Smooth muscle cell (in vitro differentiated cells): ENCODE results near the gene RAB3GAP2. TPM values are rescaled to one million over a fixed set of nuclear protein-coding genes. Genes with fewer than 3 reads are reported as not detected.

ENCODE experiments used
- DNase-seq: peaks from one replicate; lab custom pipeline; 2025; ENCODE audit not compliant: unreplicated experiment; lab: John Stamatoyannopoulos, UW
- H2AFZ ChIP-seq: fragments of 200-600 bp; sonication (generic); 2 replicates; pipeline ENCODE4 v1.6.0; 2016; ENCODE audit warnings: antibody characterized with exemption, low read depth, mild to moderate bottlenecking
- H3F3A ChIP-seq: fragments of 200-600 bp; sonication (generic); 2 replicates; pipeline ENCODE4 v1.6.0; 2017; ENCODE audit warnings: antibody characterized with exemption, low read depth
- H3K27ac ChIP-seq: fragments of 200-600 bp; sonication (generic); 2 replicates; pipeline ENCODE4 v1.5.1; 2016; ENCODE audit warnings: low read depth, mild to moderate bottlenecking
- H3K27me3 ChIP-seq: fragments of 200-600 bp; sonication (generic); 2 replicates; pipeline ENCODE4 v1.6.1; 2016; ENCODE audit warnings: low read depth, mild to moderate bottlenecking
- H3K36me3 ChIP-seq: fragments of 200-600 bp; sonication (generic); 2 replicates; pipeline ENCODE4 v1.5.1; 2016; ENCODE audit warnings: low read depth
- H3K4me1 ChIP-seq: fragments of 200-600 bp; sonication (generic); 2 replicates; pipeline ENCODE4 v1.5.1; 2016; ENCODE audit warnings: low read depth
- H3K4me2 ChIP-seq: fragments of 200-600 bp; sonication (generic); 2 replicates; pipeline ENCODE4 v1.6.0; 2016; ENCODE audit warnings: mild to moderate bottlenecking
- H3K4me3 ChIP-seq: fragments of 200-600 bp; sonication (generic); 2 replicates; pipeline ENCODE4 v1.5.1; 2016; ENCODE audit warnings: mild to moderate bottlenecking
- H3K79me2 ChIP-seq: fragments of 200-600 bp; sonication (generic); 2 replicates; pipeline ENCODE4 v1.6.0; 2016; ENCODE audit warnings: low read depth, mild to moderate bottlenecking
- H3K9ac ChIP-seq: fragments of 200-600 bp; sonication (generic); 2 replicates; pipeline ENCODE4 v1.6.0; 2016; ENCODE audit warnings: low read depth
- H3K9me3 ChIP-seq: fragments of 200-600 bp; sonication (generic); replicated peaks from 2 replicates; pipeline ENCODE4 v1.5.1; 2016; ENCODE audit warnings: low read depth
- H4K20me1 ChIP-seq: fragments of 200-600 bp; sonication (generic); 2 replicates; pipeline ENCODE4 v1.6.0; 2016; ENCODE audit warnings: low read depth
- CTCF ChIP-seq: fragments of 200-600 bp; sonication (generic); IDR thresholded peaks from 2 replicates; pipeline ENCODE4 v1.5.1; 2017; ENCODE audit warnings: borderline replicate concordance, mild to moderate bottlenecking, antibody characterized with exemption; ENCODE audit not compliant: insufficient read depth, poor library complexity, severe bottlenecking
- WGBS: methylation state at CpG from one replicate; pipeline ENCODE4 v1.1.7; 2016; ENCODE audit warnings: low lambda C conversion rate; 5-methylcytosine and 5-hydroxymethylcytosine counted together
- polyA plus RNA-seq: library from polyadenylated mRNA; unstranded; fragments of >200 nt; fragmentation: Nextera tagmentation; extraction: Ambion mirVana; gene quantifications from 2 replicates; pipeline ENCODE4 v1.2.1, GENCODE V29; 2016
- total RNA-seq: library from RNA; depleted of rRNA; stranded (reverse); fragments of >200 nt; gene quantifications from 2 replicates; pipeline ENCODE4 v1.2.3, GENCODE V29; 2014

The RAB3GAP2 gene
- total and polyA plus RNA-seq, 2 experiments from 2014 or later, result 12.9 to 33.0 TPM

GRCh38 chr1:220233927-220234326 lies 38.3 kb downstream of the RAB3GAP2 start:
- no peak for DNase-seq
- H4K20me1 ChIP-seq, result peaks cover 98% of the 10 kb centered on the region
- no peak overlapping the region for H3K27ac ChIP-seq
- no peaks in the 10 kb centered on the region for H3K27me3 ChIP-seq
- H3K4me1 ChIP-seq, result no peaks in the 10 kb centered on the region
- no peaks in the 10 kb centered on the region for H3K36me3 ChIP-seq
- peaks cover 71% of the 10 kb centered on the region for H3K79me2 ChIP-seq
- H2AFZ ChIP-seq, result no peak overlapping the region
- no peak overlapping the region for H3K4me2 ChIP-seq
- H3K9ac ChIP-seq, result no peak overlapping the region
- WGBS, result 98% methylated on average over 3 of the region's 3 CpGs
- no peaks in the 10 kb centered on the region for H3K9me3 ChIP-seq
- H3K4me3 ChIP-seq, result no peak overlapping the region
- no peak for TF ChIP-seq CTCF
- no peaks in the 10 kb centered on the region for H3F3A ChIP-seq

- H3K4me1 ChIP-seq, result peaks cover 4% of the 10 kb centered on the region
- no peak overlapping the region for H2AFZ ChIP-seq
- no peaks in the 10 kb centered on the region for H3K36me3 ChIP-seq
- TF ChIP-seq CTCF, result no peak
- peaks cover 98% of the 10 kb centered on the region for H4K20me1 ChIP-seq
- no peak overlapping the region for H3K4me3 ChIP-seq
- no peaks in the 10 kb centered on the region for H3K9me3 ChIP-seq
- no peak overlapping the region for H3K27ac ChIP-seq
- no peaks in the 10 kb centered on the region for H3F3A ChIP-seq
- no peak overlapping the region for H3K4me2 ChIP-seq
- no peaks in the 10 kb centered on the region for H3K27me3 ChIP-seq
- no peak overlapping the region for H3K9ac ChIP-seq
- H3K79me2 ChIP-seq, result peaks cover 57% of the 10 kb centered on the region
- no peak for DNase-seq
- WGBS, result 93% methylated on average over 2 of the region's 2 CpGs
Measured at GRCh38 chr1:220229771-220230170, 42.5 kb downstream of the RAB3GAP2 start.

GRCh38 chr1:220227393-220227792 lies 44.9 kb downstream of the RAB3GAP2 start:
- no peak overlapping the region for H3K4me2 ChIP-seq
- no peak for DNase-seq
- peaks cover 5% of the 10 kb centered on the region for H3K4me1 ChIP-seq
- H3F3A ChIP-seq, result no peaks in the 10 kb centered on the region
- no peaks in the 10 kb centered on the region for H3K27me3 ChIP-seq
- no peak overlapping the region for H3K4me3 ChIP-seq
- H3K27ac ChIP-seq, result no peak overlapping the region
- H3K9ac ChIP-seq, result no peak overlapping the region
- no peak overlapping the region for H2AFZ ChIP-seq
- H4K20me1 ChIP-seq, result peaks cover 98% of the 10 kb centered on the region
- no peak for TF ChIP-seq CTCF
- WGBS, result 91% methylated on average over 4 of the region's 4 CpGs
- peaks cover 53% of the 10 kb centered on the region for H3K79me2 ChIP-seq
- no peaks in the 10 kb centered on the region for H3K9me3 ChIP-seq
- H3K36me3 ChIP-seq, result no peaks in the 10 kb centered on the region

DNA sequence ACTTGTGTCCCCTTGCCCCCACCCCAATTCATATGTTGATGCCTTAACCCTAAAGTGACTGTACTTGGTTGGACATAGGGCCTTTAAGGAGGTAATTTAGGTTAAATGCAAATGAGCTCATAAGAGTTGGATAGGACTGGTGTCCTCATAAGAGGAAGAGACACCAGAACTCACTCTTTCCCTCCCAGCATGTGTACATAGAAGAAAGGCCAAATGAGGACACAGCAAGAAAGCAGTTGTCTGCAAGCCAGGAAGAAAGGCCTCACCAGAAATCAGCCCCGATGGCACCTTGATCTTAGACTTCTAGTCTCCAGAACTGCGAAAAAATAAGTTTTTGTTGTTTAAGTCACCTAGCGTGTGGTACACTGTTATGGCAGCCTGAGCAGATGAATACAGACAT lies 45.5 kb downstream of the RAB3GAP2 start:
- peaks cover 5% of the 10 kb centered on the region for H3K4me1 ChIP-seq
- peaks cover 59% of the 10 kb centered on the region for H3K79me2 ChIP-seq
- H3F3A ChIP-seq, result no peaks in the 10 kb centered on the region
- peaks cover 98% of the 10 kb centered on the region for H4K20me1 ChIP-seq
- H3K9ac ChIP-seq, result no peak overlapping the region
- DNase-seq, result no peak
- TF ChIP-seq CTCF, result no peak
- no peak overlapping the region for H3K27ac ChIP-seq
- H2AFZ ChIP-seq, result no peak overlapping the region
- H3K4me2 ChIP-seq, result no peak overlapping the region
- H3K27me3 ChIP-seq, result no peaks in the 10 kb centered on the region
- no peaks in the 10 kb centered on the region for H3K36me3 ChIP-seq
- no peaks in the 10 kb centered on the region for H3K9me3 ChIP-seq
- no peak overlapping the region for H3K4me3 ChIP-seq
- WGBS, result 96% methylated on average over 3 of the region's 3 CpGs
